Pulmonary artery endothelial cell (primary cell): ENCODE measurements around the gene PPARG. TPM values are rescaled to one million over a fixed set of nuclear protein-coding genes. Genes with fewer than 3 reads are reported as not detected.
"Not testable (repeated sequence)": the region's sequence is repeated elsewhere in the genome, so short reads cannot be mapped to it uniquely, and the experiment has no call there.

Experiments used
- DNase-seq: peaks from one replicate; pipeline ENCODE4 v3.0.0-alpha.2; 2011; ENCODE audit warnings: low read depth, low spot score
- total RNA-seq: library from RNA; depleted of rRNA; stranded (reverse); fragments of >200 nt; gene quantifications from 2 replicates; pipeline ENCODE4 v1.2.3, GENCODE V29; 2014

Gene PPARG
- 6.1 and 8.0 TPM in 2 replicates for total RNA-seq

- DNase-seq: no peak
Observed at GRCh38 chr3:12288182-12289129, at the start of gene PPARG. TSS of gene PPARG (plus strand) at chr3:12289070. CDS start at chr3:12379712, 90,642 bp downstream.

GRCh38 chr3:12239301-12239700 lies 49.6 kb upstream of the PPARG start:
- DNase-seq: no peak

- no peak for DNase-seq
Observed at GRCh38 chr3:12242772-12243171, 46.1 kb upstream of the PPARG start.

GRCh38 chr3:12246497-12247163 lies 42.2 kb upstream of the PPARG start:
- no peak for DNase-seq

- no peak for DNase-seq
Observed at GRCh38 chr3:12247411-12247810, 41.5 kb upstream of the PPARG start.

- DNase-seq: no peak
Observed at GRCh38 chr3:12249519-12249918, 39.4 kb upstream of the PPARG start.

GRCh38 chr3:12252889-12253288 lies 36.0 kb upstream of the PPARG start:
- DNase-seq: no peak

- DNase-seq: no peak
Observed at GRCh38 chr3:12253516-12254343, 35.1 kb upstream of the PPARG start.

- DNase-seq: no peak
Observed at GRCh38 chr3:12255393-12255792, 33.5 kb upstream of the PPARG start.

GRCh38 chr3:12258911-12259310 lies 30.0 kb upstream of the PPARG start:
- DNase-seq: no peak

GRCh38 chr3:12262173-12262572 lies 26.7 kb upstream of the PPARG start:
- not testable (repeated sequence) for DNase-seq

GRCh38 chr3:12265508-12265907 lies 23.4 kb upstream of the PPARG start:
- DNase-seq: no peak

- DNase-seq: no peak
Observed at GRCh38 chr3:12266038-12266437, 22.8 kb upstream of the PPARG start.

GRCh38 chr3:12267376-12268030 lies 21.4 kb upstream of the PPARG start:
- DNase-seq: no peak

- DNase-seq: no peak
Observed at GRCh38 chr3:12268049-12268735, 20.7 kb upstream of the PPARG start.

- no peak for DNase-seq
Observed at GRCh38 chr3:12270976-12271375, 17.9 kb upstream of the PPARG start.

- DNase-seq: no peak
Observed at GRCh38 chr3:12273045-12273695, 15.7 kb upstream of the PPARG start.

GRCh38 chr3:12275974-12276650 lies 12.8 kb upstream of the PPARG start:
- no peak for DNase-seq

- DNase-seq: not testable (repeated sequence)
Observed at GRCh38 chr3:12276827-12277226, 12.0 kb upstream of the PPARG start.
